ENCODE results near the gene SPON1. TPM values are rescaled to one million over a fixed set of nuclear protein-coding genes. Genes with fewer than 3 reads are reported as not detected.

Gene SPON1
- total and polyA plus RNA-seq, 8 donors, result 0.83 to 17.5 (median 1.7) TPM

- Histone ChIP-seq H3K4me1 (no peaks in the 10 kb centered on the region), H3K27ac (no peak overlapping the region), H3K36me3 (no peaks in the 10 kb centered on the region), H3K27me3 (no peaks in the 10 kb centered on the region), H3K9me3 (no peaks in the 10 kb centered on the region), H3K4me3 (no peak overlapping the region)
- FAIRE-seq (no peak), ATAC-seq (no peak), DNase-seq (no peak)
- TF ChIP-seq CTCF (IDR thresholded peaks at IDR 0.05), result no peak
- WGBS, 2 donors, result 95 to 97% methylated on average over 6 of the region's 6 CpGs
- intact Hi-C loops (cut with DNase I), result no loop called here
These were observed 305.5 kb downstream of the SPON1 start for GRCh38 chr11:14267861-14268635.

GRCh38 chr11:14269692-14270573 lies 307.4 kb downstream of the SPON1 start:
- Histone ChIP-seq H3K9me3 (no peaks in the 10 kb centered on the region), H3K27me3 (no peaks in the 10 kb centered on the region), H3K27ac (no peak overlapping the region), H3K4me1 (no peaks in the 10 kb centered on the region), H3K4me3 (no peak overlapping the region), H3K36me3 (no peaks in the 10 kb centered on the region)
- DNase-seq (no peak), FAIRE-seq (no peak), ATAC-seq (no peak)
- intact Hi-C loops (cut with DNase I), result no loop called here
- 83 to 87% methylated on average over 5 of the region's 5 CpGs for WGBS, 2 donors
- TF ChIP-seq CTCF (IDR thresholded peaks at IDR 0.05), result no peak

GRCh38 chr11:14270690-14271542 lies 308.4 kb downstream of the SPON1 start:
- WGBS, 2 donors, result 63 to 65% methylated on average over 6 of the region's 6 CpGs
- no peak for FAIRE-seq
- H3K9me3 ChIP-seq, result no peaks in the 10 kb centered on the region
- no peak overlapping the region for H3K4me3 ChIP-seq
- H3K27me3 ChIP-seq, result no peaks in the 10 kb centered on the region
- peak in 1 of 4 donors; percentile 34 for ATAC-seq
- H3K27ac ChIP-seq, result no peak overlapping the region
- no peaks in the 10 kb centered on the region for H3K36me3 ChIP-seq
- no peak for DNase-seq
- no peaks in the 10 kb centered on the region for H3K4me1 ChIP-seq
- intact Hi-C loops (cut with DNase I), result no loop called here
- TF ChIP-seq CTCF (IDR thresholded peaks at IDR 0.05), result no peak

- Histone ChIP-seq H3K27ac (no peak overlapping the region), H3K27me3 (no peaks in the 10 kb centered on the region), H3K4me1 (no peaks in the 10 kb centered on the region), H3K4me3 (no peak overlapping the region), H3K9me3 (no peaks in the 10 kb centered on the region), H3K36me3 (no peaks in the 10 kb centered on the region)
- no peak for TF ChIP-seq CTCF (IDR thresholded peaks at IDR 0.05)
- DNase-seq (no peak), FAIRE-seq (no peak), ATAC-seq (no peak)
- 97 to 98% methylated on average over 2 of the region's 2 CpGs for WGBS, 2 donors
- intact Hi-C loops (cut with DNase I), result no loop called here
These were observed 311.4 kb downstream of the SPON1 start for GRCh38 chr11:14273895-14274294.

Data from pancreas (tissue), 10 donors.